ENCODE results near the gene NOSTRIN. TPM values are rescaled to one million over a fixed set of nuclear protein-coding genes. Genes with fewer than 3 reads are reported as not detected.

The NOSTRIN gene
- total RNA-seq, 1 experiment from 2014 or later = not detected

DNA sequence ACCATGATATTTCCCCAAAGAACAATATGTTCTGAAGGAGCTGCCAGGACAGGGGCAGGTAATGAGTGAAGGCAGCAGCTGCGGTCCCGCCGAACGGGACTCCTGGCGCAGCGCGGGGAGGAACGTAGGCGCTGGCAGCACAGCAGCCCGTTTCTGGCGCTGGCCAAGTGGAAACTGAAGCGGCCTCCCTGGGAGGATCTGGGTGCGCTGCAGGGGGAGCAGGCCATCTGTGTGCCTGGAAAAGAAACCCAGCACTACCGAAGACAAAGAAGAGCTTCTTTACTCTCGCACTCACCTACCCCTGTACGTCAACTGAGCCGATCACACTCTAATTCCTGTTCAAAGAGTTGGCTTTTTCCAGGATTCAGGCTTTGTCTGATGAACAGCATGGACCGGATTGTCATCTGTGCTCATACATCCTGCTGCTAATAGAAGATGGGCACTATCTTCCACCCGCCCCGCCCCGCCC is 110.5 kb downstream of the NOSTRIN start:
- Histone ChIP-seq H3K27me3 (replicated peaks) (peaks cover 61% of the 10 kb centered on the region), H3K27ac (no peak overlapping the region), H3K4me1 (replicated peaks) (no peaks in the 10 kb centered on the region), H3K36me3 (no peaks in the 10 kb centered on the region), H3K9me3 (replicated peaks) (no peaks in the 10 kb centered on the region), H3K4me3 (no peak overlapping the region)
- DNase-seq (ENCODE audit: low read depth in 1 of 2, low spot score in 2 of 2) = no peak

GRCh38 chr2:168913495-168913894 is 111.1 kb downstream of the NOSTRIN start:
- no peak overlapping the region for H3K27ac ChIP-seq
- no peak for DNase-seq (ENCODE audit: low read depth in 1 of 2, low spot score in 2 of 2)
- peaks cover 58% of the 10 kb centered on the region for H3K27me3 ChIP-seq (replicated peaks)
- no peaks in the 10 kb centered on the region for H3K4me1 ChIP-seq (replicated peaks)
- no peaks in the 10 kb centered on the region for H3K9me3 ChIP-seq (replicated peaks)
- H3K4me3 ChIP-seq = no peak overlapping the region
- no peaks in the 10 kb centered on the region for H3K36me3 ChIP-seq

Other genes starting within 250 kb of the NOSTRIN start
- 53.0 and 64.8 TPM in 2 replicates for gene SPC25, start 87.8 kb downstream of the NOSTRIN start, total RNA-seq (2014; rRNA removed; shearing (Covaris generic))
- gene G6PC2, start 98.7 kb downstream of the NOSTRIN start, total RNA-seq (2014; rRNA removed; shearing (Covaris generic)) = not detected in 2 replicates
- not detected in 2 replicates for gene ABCB11, start 228.7 kb downstream of the NOSTRIN start, total RNA-seq (2014; rRNA removed; shearing (Covaris generic))